Activated CD8-positive, alpha-beta memory T cell treated with anti-CD3 and anti-CD28 coated beads, Interleukin-2, amount 50 U/mL, for 24 hours (primary cell): ENCODE data around the gene IGFBP7.

Experiments
- DNase-seq: peaks from one replicate; pipeline ENCODE4 v3.0.0-alpha.2; 2020; ENCODE audit errors: extremely low read depth

Gene IGFBP7

DNA sequence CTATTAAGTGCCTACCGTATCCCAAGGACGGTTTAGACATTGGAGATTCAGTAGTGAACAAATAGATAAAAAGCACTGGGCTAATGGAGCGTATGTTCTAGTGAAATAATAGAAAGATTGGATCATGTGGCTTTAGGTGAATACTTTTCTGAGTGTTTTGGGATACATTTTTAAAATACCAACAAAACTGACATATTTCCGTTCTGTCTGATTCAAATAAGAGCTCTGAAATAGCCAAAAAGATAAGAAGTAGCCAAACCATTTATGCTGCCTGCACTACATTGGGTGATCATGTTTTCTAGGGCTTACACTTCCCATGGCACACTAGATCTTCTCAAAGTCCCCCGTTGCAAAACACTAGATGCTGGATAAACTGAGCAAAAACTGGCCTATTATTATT lies 14.2 kb downstream of the IGFBP7 start:
- DNase-seq = no peak

GRCh38 chr4:57095245-57095644 lies 14.9 kb downstream of the IGFBP7 start:
- no peak for DNase-seq

DNA sequence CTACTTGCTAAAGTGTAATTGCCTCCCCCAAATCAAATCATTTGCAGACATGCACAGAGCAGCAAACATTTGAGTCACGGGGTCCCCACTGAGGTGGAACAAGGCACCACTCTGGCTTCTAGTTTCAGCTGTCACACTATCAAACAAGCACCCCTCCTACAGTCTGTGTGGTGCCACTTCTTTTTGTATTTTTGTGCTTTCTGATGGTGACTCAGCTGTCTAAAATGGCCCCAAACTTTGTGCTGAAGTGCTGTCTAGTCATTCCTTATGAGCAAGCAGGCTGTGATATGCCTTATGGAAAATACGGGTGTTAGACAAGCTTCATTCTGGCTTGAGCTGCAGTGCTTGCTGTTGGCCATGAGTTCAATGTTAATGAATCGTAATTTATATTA lies 15.4 kb downstream of the IGFBP7 start:
- DNase-seq = no peak

DNA sequence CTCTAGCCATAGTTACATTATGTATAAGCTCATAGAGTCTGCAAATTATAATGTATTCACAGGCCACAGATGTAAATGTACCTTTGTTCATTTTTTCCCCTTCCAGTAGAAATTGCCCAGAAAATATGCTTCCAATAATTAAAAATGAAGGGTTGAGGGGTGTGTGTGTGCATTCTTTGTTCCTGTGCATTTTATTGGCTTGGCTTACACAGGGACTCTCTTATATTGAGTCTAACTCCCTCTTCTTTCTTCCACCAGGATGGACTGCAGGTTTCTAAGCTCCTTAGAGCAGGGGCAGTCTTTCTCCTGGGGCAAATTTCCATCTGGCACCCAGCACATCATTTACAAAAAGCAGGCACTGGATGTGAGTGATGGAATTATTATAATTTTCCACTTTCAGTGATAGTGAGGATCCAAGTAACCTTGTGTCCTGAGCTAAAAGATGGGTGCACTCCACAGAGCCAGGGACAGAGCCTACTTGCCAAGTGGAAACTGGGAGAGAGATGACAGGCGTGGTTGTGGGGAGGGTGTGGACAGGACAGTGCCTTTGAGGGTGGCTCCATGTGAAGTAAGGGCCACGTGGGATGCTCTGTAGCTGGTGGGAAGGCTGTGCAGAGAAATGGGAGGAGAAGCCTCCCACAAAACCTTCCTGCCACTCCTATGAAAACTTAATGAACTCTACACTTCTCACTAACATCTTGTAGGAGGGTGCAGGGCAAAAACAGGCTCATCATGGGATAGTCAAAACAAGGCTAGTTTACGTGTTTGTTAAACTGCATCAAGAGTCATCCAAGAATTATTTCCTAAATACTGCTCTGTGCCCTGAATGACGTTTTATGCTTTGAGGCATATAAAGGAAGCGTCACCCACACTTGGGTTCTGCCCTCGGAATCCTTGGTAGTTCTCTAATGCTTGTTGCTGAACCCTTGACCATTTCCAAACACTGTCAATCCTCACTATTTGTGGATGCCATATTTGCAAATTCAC lies 16.0 kb downstream of the IGFBP7 start:
- DNase-seq = no peak

GRCh38 chr4:57091657-57092162 lies 18.5 kb downstream of the IGFBP7 start:
- no peak for DNase-seq

DNA sequence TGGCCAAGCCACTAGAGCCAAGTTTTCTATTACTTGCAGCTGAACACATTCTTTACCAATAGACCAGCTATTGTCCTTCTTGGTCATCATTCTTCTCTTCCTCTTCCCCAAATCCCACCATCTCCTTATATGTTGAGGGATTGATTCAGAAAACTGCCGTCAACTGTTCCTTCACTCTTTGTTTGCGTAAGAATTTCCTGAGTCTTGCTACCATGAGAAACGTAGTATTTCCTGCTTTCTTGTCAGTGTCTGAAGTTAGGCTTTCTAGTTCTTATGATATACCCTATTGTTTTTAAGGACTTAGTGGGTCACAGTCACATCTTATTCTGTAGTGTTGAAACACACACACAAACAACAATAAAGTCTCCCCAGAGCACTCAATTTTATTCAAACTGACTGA lies 20.1 kb downstream of the IGFBP7 start:
- DNase-seq = no peak

- DNase-seq = no peak
Observed at GRCh38 chr4:57089549-57089948, 20.6 kb downstream of the IGFBP7 start.

- DNase-seq = no peak
Observed at GRCh38 chr4:57086031-57086723, 24.0 kb downstream of the IGFBP7 start.

DNA sequence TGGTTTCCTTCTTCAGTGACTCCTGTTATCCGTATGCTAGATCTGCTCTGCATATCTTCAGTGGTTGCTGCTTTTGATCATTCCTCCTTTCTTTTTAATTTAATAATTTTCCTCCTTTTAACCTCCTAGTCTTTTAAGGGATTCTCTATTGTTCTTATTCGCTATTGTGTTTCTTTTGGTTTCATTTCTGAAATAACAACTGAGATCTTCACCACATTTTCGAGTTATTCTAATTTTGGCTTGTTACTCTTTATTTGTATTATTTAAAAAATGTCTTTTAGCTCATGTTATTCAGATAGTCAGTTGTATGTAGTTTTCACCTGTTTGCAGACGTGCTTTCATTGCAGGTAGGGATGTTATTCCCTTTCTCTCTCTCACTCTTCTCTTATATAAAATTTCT lies 24.9 kb downstream of the IGFBP7 start:
- DNase-seq = no peak

- no peak for DNase-seq
Observed at GRCh38 chr4:57084360-57084759, 25.8 kb downstream of the IGFBP7 start.

DNA sequence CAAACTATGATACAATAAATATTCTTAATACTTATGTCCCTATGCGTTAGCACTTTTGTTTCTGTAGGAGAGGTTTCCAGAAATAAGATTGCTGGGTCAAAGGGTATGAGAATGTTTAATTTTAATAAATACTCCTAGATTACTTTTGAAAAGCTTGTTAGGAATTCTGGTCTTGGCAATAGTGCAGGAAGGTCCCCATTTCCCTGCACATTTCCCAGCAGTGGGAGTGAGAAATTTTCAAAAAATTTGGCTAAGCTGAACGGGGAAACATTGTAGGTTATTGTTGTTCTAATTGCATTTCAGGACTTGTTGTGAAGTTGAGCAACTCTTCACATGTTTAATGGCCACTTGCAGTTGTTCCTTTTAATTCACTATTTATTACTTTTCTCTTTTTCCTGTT lies 27.1 kb downstream of the IGFBP7 start:
- DNase-seq = no peak

GRCh38 chr4:57081651-57082621 lies 28.2 kb downstream of the IGFBP7 start:
- no peak for DNase-seq

- DNase-seq = no peak
Observed at GRCh38 chr4:57080781-57081650, 29.2 kb downstream of the IGFBP7 start.

- DNase-seq = no peak
Observed at GRCh38 chr4:57078685-57079521, 31.3 kb downstream of the IGFBP7 start.

GRCh38 chr4:57077550-57078343 lies 32.4 kb downstream of the IGFBP7 start:
- DNase-seq = no peak

GRCh38 chr4:57076646-57077045 lies 33.5 kb downstream of the IGFBP7 start:
- no peak for DNase-seq

GRCh38 chr4:57075367-57075766 lies 34.8 kb downstream of the IGFBP7 start:
- no peak for DNase-seq

DNA sequence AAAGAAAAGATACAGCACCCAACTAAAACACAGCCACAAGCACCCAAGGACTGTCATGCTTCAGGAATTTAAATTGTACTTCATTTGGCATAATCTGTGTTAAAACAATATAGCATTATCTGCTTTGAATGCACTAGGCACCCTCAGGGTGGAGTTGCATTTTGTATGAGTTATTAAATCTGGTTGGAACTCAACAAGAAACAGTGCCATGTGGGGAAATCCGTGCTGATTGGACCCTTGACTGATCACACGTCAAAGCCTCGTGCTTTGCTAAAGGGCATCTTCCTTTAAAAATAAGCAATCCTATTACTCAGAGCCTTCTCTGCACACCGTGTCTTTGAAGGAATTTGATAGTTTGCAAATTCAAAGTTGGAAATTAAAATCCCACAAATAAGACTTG lies 35.4 kb downstream of the IGFBP7 start:
- DNase-seq = no peak

- no peak for DNase-seq
Observed at GRCh38 chr4:57073559-57073958, 36.6 kb downstream of the IGFBP7 start.
